ENCODE measurements around the gene VSTM4. TPM values are rescaled to one million over a fixed set of nuclear protein-coding genes. Genes with fewer than 3 reads are reported as not detected.

The VSTM4 gene
- total RNA-seq, 6 experiments from 2014 or later = 0.05 to 0.24 (median 0.14) TPM; not detected in 1

DNA sequence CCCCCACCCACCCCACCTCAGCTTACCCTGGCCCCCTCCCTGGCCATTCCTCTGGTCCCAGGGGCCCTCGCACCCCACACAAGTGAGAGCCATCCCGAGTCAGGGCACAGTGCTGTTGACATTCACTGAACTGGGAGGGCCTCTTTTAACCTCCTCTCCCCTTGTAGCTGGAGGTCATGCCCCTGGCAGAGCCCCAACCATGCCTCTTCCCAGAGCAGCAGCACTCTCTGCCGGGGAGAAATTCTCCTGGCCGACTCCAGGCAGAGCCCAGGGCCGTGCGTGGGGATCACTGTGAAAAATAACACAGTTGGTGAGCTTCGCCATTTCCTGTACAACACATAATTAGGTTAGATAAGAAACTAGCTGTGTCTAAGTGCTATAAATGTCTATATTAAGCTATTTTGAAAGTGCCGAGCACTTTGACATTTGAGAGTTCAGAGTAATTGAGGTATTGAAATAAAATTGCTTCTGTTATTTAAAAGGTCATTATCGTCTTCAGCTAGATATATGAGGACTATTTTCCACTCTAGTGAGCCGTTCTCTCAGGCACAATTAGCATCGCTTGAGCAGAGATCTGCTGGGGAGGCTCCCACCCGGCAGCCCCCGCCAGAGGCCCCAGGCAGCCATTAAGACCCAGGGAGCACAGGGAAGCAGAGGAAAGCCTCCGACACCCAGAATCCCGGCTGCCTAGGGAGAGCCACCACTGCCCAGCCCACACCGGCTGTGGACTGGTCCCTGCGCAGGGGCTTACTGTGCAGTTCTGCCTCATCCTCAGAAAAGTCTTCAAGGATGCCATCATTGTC, 113.3 kb downstream of the VSTM4 start:
- H3K4me1 Mint-ChIP-seq (ENCODE audit: low read depth) = no peaks in the 10 kb centered on the region
- H3K27me3 Mint-ChIP-seq (ENCODE audit: insufficient read depth) = peaks cover 13% of the 10 kb centered on the region
- TF ChIP-seq, protein P1, sequence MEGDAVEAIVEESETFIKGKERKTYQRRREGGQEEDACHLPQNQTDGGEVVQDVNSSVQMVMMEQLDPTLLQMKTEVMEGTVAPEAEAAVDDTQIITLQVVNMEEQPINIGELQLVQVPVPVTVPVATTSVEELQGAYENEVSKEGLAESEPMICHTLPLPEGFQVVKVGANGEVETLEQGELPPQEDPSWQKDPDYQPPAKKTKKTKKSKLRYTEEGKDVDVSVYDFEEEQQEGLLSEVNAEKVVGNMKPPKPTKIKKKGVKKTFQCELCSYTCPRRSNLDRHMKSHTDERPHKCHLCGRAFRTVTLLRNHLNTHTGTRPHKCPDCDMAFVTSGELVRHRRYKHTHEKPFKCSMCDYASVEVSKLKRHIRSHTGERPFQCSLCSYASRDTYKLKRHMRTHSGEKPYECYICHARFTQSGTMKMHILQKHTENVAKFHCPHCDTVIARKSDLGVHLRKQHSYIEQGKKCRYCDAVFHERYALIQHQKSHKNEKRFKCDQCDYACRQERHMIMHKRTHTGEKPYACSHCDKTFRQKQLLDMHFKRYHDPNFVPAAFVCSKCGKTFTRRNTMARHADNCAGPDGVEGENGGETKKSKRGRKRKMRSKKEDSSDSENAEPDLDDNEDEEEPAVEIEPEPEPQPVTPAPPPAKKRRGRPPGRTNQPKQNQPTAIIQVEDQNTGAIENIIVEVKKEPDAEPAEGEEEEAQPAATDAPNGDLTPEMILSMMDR (IDR thresholded peaks at IDR 0.05) = no peak

DNA sequence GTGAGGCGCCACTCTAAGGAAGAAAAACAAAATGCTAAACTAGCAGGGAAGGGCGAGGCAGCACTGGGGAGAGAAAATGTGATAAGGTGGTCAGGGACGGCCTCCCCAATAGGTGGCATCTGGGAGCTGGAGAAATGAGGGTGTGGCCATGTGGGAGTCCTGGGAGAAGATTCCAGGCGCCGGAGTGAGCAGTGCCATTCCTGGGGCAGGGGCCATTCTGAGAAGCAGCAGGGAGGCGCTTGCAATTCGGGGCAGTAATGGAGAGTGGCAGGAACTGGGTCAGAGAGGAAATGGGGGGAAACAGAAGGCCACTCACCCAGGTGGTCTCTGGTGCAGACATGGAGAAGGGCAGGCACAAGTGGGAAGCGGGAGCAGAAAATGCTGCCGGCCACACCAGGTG, 113.9 kb downstream of the VSTM4 start:
- Mint-ChIP-seq H3K27me3 (ENCODE audit: insufficient read depth) (peaks cover 13% of the 10 kb centered on the region), H3K4me1 (ENCODE audit: low read depth) (no peaks in the 10 kb centered on the region), H3K9me3 (no peaks in the 10 kb centered on the region), H3K36me3 (ENCODE audit: low read depth) (no peaks in the 10 kb centered on the region), H3K4me3 (no peak overlapping the region), H3K27ac (no peak overlapping the region)
- TF ChIP-seq, protein P1 (IDR thresholded peaks at IDR 0.05) = no peak
- no peak for DNase-seq

More for the DNA sequence above, 113.3 kb downstream of the VSTM4 start:
- Mint-ChIP-seq H3K27ac (no peak overlapping the region), H3K4me3 (no peak overlapping the region), H3K9me3 (no peaks in the 10 kb centered on the region), H3K36me3 (ENCODE audit: low read depth) (no peaks in the 10 kb centered on the region)
- no peak for DNase-seq

DNA sequence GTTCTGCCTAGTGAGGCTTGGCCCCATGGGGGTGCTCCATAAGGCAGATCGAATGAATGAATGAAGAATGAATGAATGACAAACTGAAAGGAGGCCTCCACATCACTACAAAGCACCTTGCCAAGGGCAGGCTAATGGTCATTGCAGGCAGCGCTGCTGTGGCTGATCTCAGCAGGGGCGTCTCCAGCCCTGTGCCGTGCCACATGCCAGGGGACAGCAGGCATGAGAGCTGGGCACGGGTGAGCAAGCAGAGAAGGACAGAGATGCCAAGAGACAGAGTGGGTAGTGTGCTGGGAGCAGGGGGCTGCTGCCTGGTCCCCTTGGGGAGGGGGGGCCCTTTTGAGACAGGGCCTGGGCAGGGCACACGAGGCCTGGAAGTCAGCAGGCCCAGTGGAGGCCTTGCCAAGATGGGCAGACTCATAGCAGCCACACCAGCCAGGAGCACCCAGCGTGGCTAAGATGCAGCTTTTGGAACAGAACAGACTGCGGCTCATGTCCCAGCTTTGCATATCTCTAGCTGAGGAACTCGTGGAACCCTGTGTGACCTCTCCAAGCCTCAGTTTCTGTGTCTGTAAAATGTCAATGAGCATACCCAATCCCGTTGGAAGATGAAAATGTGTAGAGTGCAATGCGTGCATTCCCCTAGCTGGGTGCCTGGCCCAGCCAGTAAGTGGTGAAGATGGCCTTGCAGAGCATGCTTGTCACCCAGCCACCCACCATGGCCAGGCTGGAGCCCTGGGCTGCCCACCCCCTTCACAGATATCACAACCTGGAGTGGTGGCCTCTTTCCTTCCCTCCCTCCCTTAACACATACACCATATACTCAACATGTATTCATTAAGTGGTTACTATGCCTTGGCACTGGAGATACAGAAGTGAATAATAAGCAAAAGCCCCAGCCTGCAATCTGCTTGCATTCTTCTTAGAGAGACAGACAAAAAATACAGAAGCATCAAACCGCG, 114.6 kb downstream of the VSTM4 start:
- DNase-seq = no peak
- Mint-ChIP-seq H3K4me3 (no peak overlapping the region), H3K4me1 (ENCODE audit: low read depth) (no peaks in the 10 kb centered on the region), H3K27me3 (ENCODE audit: insufficient read depth) (peaks cover 13% of the 10 kb centered on the region), H3K9me3 (no peaks in the 10 kb centered on the region), H3K27ac (no peak overlapping the region), H3K36me3 (ENCODE audit: low read depth) (no peaks in the 10 kb centered on the region)
- TF ChIP-seq, protein P1 (IDR thresholded peaks at IDR 0.05) = no peak

DNA sequence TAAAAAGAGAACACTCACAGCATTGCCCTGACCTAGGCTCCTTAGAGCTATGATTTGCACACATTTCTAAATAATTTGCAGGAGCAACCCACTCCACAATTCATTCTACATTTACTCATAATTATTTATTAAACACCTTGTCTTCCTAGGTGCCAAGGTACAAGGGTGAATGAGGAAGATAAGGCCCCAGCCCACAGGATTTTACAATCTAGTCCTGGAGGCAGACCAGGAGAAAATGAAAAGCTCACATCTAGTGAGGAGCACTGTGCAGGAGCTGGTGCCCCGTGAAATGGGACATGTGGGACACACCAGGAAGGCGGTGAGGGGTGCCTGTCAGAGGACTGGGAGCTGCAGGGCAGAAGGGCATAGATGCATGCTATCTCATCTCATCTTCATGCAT, 116.0 kb downstream of the VSTM4 start:
- no peaks in the 10 kb centered on the region for H3K36me3 Mint-ChIP-seq (ENCODE audit: low read depth)
- H3K27me3 Mint-ChIP-seq (ENCODE audit: insufficient read depth) = peaks cover 16% of the 10 kb centered on the region
- H3K4me1 Mint-ChIP-seq (ENCODE audit: low read depth) = no peaks in the 10 kb centered on the region
- TF ChIP-seq, protein P1 (IDR thresholded peaks at IDR 0.05) = no peak
- no peak overlapping the region for H3K4me3 Mint-ChIP-seq
- no peak for DNase-seq
- H3K27ac Mint-ChIP-seq = no peak overlapping the region
- H3K9me3 Mint-ChIP-seq = no peaks in the 10 kb centered on the region

DNA sequence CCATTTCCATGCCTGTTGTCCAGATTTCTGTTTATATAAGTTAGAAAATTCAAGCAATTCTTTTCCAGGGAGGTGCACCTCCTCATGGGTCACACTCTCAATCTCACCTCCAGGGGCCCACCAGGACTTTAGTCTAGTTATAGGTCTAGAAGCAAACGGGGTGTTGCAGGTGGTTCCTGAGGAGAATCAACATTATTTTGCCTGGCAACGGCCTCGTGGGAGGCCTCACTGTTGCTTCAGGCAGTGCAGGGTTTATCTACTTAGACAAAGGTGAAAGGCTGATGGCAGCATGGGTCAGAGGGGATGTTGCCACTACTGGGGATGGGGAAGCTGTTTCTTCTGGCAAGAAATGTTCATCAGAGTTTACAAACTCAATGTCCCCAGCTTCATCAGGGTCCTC, 119.0 kb downstream of the VSTM4 start:
- TF ChIP-seq, protein P1 (IDR thresholded peaks at IDR 0.05) = no peak
- Mint-ChIP-seq H3K9me3 (no peaks in the 10 kb centered on the region), H3K36me3 (ENCODE audit: low read depth) (no peaks in the 10 kb centered on the region), H3K27ac (no peak overlapping the region), H3K4me1 (ENCODE audit: low read depth) (no peaks in the 10 kb centered on the region), H3K4me3 (no peak overlapping the region), H3K27me3 (ENCODE audit: insufficient read depth) (peaks cover 22% of the 10 kb centered on the region)
- DNase-seq = no peak
